GM12873 (cell line): ENCODE results near the gene TDP1.

Experiments
- TF ChIP-seq, protein P1 (sequence below): IDR thresholded peaks from 2 replicates; pipeline ENCODE4 v1.5.1; 2012; ENCODE audit warnings: low read depth, mild to moderate bottlenecking, moderate library complexity, low read length, control low read depth; ENCODE audit not compliant: insufficient read depth; ENCODE audit errors: missing control alignments

TDP1 gene

DNA sequence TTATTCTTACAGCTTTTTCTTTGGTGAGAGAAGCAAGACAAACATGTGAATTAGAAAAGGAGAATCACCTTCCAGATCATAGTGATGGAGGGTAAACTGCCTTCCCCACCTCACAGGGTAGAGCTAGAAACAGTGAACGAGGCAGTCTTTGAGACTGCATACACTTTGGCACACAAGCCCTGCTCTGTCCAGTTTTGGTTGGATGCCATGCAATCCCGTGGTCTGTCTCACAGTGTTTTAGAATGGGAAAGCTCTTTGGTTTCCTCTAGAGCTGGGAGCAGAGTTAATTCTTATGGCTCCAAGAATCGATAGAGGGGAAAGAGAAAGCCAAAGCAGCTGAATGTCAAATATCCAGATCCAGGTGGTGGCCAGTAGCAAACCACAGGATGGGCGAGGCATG, 21.9 kb downstream of the TDP1 start:
- TF ChIP-seq, protein P1, sequence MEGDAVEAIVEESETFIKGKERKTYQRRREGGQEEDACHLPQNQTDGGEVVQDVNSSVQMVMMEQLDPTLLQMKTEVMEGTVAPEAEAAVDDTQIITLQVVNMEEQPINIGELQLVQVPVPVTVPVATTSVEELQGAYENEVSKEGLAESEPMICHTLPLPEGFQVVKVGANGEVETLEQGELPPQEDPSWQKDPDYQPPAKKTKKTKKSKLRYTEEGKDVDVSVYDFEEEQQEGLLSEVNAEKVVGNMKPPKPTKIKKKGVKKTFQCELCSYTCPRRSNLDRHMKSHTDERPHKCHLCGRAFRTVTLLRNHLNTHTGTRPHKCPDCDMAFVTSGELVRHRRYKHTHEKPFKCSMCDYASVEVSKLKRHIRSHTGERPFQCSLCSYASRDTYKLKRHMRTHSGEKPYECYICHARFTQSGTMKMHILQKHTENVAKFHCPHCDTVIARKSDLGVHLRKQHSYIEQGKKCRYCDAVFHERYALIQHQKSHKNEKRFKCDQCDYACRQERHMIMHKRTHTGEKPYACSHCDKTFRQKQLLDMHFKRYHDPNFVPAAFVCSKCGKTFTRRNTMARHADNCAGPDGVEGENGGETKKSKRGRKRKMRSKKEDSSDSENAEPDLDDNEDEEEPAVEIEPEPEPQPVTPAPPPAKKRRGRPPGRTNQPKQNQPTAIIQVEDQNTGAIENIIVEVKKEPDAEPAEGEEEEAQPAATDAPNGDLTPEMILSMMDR: no peak

DNA sequence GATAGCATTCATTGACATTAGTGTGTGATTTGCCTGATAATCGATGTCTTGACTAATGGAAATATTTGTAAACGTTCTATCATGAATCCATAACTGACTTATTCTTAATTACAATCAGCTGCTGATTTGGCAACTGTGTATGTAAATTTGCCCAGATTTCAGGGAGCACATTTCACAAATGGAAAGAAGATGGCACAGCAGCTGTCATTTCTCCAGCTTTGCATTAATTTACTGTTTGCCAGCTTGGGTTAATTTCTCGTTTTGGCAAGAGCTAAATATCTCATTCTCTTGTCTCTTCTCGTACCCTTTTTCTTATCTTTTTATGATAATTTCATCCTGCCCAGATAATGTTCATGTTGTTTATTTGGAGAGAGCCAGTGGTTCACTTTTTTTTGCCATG, 22.9 kb downstream of the TDP1 start:
- TF ChIP-seq, protein P1: no peak

DNA sequence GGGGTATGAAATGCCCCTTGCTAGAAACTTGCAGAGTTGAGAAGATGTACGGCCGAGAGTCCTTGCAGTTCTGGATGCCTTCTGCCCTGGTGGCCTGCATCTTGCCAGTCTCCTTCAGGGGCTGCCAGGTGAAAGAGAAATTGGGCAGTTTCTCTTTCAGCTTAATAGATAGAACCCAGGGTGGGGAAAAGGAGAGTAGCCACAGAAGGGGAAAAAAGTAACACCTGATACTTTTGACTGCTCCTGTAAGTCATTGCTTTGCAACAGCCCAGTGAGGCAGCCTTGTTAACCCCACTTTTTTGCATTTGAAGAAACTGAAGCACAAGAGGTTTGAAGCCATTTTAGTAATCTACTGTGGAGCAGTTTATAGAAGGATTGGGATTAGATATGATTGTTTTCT, 27.6 kb downstream of the TDP1 start:
- TF ChIP-seq, protein P1: no peak

DNA sequence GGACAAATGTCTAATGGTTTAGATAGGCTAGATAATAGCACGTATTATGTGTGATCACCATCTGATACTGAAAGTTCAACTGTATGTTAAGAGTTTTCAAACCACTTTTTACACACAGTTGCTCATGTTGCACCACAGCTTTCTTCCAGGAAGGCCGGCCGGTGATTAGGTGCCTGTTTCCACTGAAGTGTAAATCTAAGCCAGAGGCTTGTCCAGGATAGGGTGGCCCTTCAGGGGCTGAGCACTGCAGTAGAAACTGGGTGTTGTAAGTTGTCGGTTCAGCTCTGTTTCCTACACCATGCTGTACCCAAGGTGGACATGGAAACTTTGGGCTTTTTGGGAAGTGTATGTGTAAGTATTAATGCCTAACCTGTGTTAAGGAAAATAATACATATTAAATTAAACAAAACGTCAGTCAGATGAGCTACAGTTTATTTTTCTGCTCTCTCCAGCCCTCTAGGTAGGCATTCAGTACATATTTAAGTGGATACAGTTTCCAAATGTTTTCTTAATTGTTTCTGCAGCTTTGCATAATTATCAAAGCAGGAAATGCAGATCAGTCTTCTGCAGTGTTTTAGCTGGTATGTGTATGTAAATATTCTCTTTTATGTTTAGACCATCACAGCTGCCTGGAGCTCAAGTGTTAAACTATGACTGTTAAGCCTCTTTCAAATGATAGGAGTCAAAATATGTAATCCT, 30.9 kb downstream of the TDP1 start:
- TF ChIP-seq, protein P1: no peak

DNA sequence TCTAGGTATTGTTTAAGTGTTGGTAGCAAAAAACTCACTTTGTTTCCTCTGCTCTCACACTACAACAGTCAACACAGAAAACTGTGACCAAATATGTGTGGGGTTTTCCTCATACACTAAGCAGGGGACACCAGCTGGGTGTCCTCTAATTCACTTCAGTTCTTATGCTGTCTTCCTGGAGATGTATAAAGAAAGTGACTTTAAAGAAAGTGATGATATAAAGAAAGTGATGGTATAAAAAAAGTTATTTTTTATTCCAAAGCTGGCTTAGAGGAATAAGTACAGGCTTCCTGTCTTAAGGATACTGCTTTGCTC, 31.4 kb downstream of the TDP1 start:
- TF ChIP-seq, protein P1: no peak

DNA sequence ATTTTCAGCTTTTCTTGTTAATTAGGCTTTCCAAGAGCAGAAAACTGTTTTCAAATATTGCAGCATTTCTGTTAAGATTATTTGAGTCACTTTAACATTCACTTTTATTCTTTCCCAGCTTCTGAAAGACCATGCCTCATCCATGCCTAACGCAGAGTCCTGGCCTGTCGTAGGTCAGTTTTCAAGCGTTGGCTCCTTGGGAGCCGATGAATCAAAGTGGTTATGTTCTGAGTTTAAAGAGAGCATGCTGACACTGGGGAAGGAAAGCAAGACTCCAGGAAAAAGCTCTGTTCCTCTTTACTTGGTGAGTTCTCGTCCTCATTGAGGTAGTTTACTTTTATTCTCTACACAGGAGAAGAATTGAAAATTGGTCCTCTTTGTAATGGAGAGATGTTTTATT, 33.1 kb downstream of the TDP1 start:
- TF ChIP-seq, protein P1: no peak

DNA sequence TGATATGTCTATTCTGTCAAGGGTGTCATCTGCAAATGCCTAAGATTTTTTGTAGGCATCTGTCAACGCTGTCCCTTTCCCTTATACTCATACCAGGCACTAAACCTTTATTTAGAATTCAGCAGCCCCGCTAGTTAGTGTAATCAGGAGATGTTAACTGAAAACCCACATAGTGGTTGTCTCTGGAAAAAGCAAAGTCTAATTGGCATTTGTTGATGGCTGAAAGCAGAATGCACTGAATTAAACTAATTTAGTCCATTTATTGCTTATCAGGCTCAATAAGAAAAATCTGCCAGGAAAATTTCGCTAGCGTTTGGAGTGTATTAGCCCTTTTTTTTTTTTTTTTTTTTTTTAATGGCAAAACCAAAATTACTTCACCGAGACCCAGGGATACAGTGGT, 34.5 kb downstream of the TDP1 start:
- TF ChIP-seq, protein P1: no peak
